HepG2 (cell line): Measurements from ENCODE around the gene GLO1. TPM values are rescaled to one million over a fixed set of nuclear protein-coding genes. Genes with fewer than 3 reads are reported as not detected.

ENCODE experiments used
- AGO2 ChIP-seq: fragments of 200-400 bp; formaldehyde crosslinking; optimal IDR thresholded peaks from 2 replicates; pipeline ENCODE3; 2017; ENCODE audit warnings: mild to moderate bottlenecking, low read depth, low read length, moderate library complexity
- ARNTL ChIP-seq: sonication (generic); formaldehyde crosslinking; IDR thresholded peaks from 2 replicates; pipeline ENCODE4 v1.4.0; 2020; ENCODE audit warnings: mild to moderate bottlenecking, missing genetic modification reagents
- ATRX ChIP-seq: sonication (generic); formaldehyde crosslinking; IDR thresholded peaks from 2 replicates; pipeline ENCODE4 v1.4.0; 2020; ENCODE audit warnings: missing genetic modification reagents, borderline replicate concordance
- BHLHE40 ChIP-seq: IDR thresholded peaks from 2 replicates; pipeline ENCODE4 v1.6.1; 2011; ENCODE audit warnings: low read length, improper control_type of control experiment
- DR1 ChIP-seq: sonication (generic); formaldehyde crosslinking; IDR thresholded peaks from 2 replicates; pipeline ENCODE4 v1.8.0; 2021; ENCODE audit warnings: mild to moderate bottlenecking, missing genetic modification reagents, inconsistent platforms
- DZIP1 ChIP-seq: sonication (generic); formaldehyde crosslinking; IDR thresholded peaks from 2 replicates; pipeline ENCODE4 v1.5.0; 2020; ENCODE audit warnings: mild to moderate bottlenecking, missing genetic modification reagents
- KAT2B ChIP-seq: fragments of 150-350 bp; IDR thresholded peaks from 2 replicates; pipeline ENCODE4 v1.6.1; 2014; ENCODE audit warnings: low read depth, low read length, borderline replicate concordance
- KLF6 ChIP-seq: IDR thresholded peaks from 2 replicates; pipeline ENCODE4 v1.8.0; 2016; ENCODE audit warnings: missing biosample characterization, missing genetic modification reagents
- NKX3-1 ChIP-seq: sonication (generic); formaldehyde crosslinking; IDR thresholded peaks from 2 replicates; pipeline ENCODE4 v1.5.0; 2020; ENCODE audit warnings: missing genetic modification reagents
- PHF21A ChIP-seq: sonication (generic); formaldehyde crosslinking; IDR thresholded peaks from 2 replicates; pipeline ENCODE4 v1.5.0; 2020; ENCODE audit warnings: mild to moderate bottlenecking, missing genetic modification reagents
- SAP130 ChIP-seq: IDR thresholded peaks from 2 replicates; pipeline ENCODE4 v1.6.1; 2016; ENCODE audit warnings: low read depth
- ZNF253 ChIP-seq: sonication (generic); formaldehyde crosslinking; IDR thresholded peaks from 2 replicates; pipeline ENCODE4 v1.8.0; 2022; ENCODE audit warnings: mild to moderate bottlenecking, missing genetic modification reagents, borderline replicate concordance
- ZNF260 ChIP-seq: sonication (generic); formaldehyde crosslinking; IDR thresholded peaks from 2 replicates; pipeline ENCODE4 v1.4.0; 2020; ENCODE audit warnings: missing genetic modification reagents, low read depth, mild to moderate bottlenecking, borderline replicate concordance
- ZNF878 ChIP-seq: sonication (generic); formaldehyde crosslinking; IDR thresholded peaks from 2 replicates; pipeline ENCODE4 v1.8.1; 2023; ENCODE audit warnings: mild to moderate bottlenecking, missing genetic modification reagents, moderate library complexity
- polyA plus RNA-seq, 8 experiments: library from polyadenylated mRNA; depleted of rRNA in 3 of 8; stranded (reverse) in 7 of 8; unstranded in 1 of 8; fragments of >200 nt; fragmentation: Illumina TruSeq in 4 of 8; extraction: Trizol in 4 of 8; gene quantifications; 2 replicates each; pipeline versions ENCODE4 v1.2.1 to v1.2.3, GENCODE V29; 2011 to 2016; ENCODE audit warnings: low read depth in 4 of 8, missing spikeins in 1 of 8, mixed read lengths in 1 of 8; ENCODE audit not compliant: insufficient read depth in 1 of 8
- total RNA-seq, 5 experiments: library from RNA; depleted of rRNA; stranded (reverse); fragments of >200 nt; fragmentation: Illumina TruSeq; extraction: Trizol; gene quantifications; 2 replicates each; pipeline ENCODE4 v1.2.3, GENCODE V29; 2016; ENCODE audit warnings: low read depth in 1 of 5
- TF ChIP-seq, protein P1 (sequence below): sonication (generic); formaldehyde crosslinking; IDR thresholded peaks from 2 replicates; pipeline ENCODE4 v1.4.0; 2020; ENCODE audit warnings: mild to moderate bottlenecking, missing genetic modification reagents
- TF ChIP-seq, protein P2 (sequence below): sonication (generic); formaldehyde crosslinking; IDR thresholded peaks from 2 replicates; pipeline ENCODE4 v1.4.0; 2020; ENCODE audit warnings: mild to moderate bottlenecking, missing genetic modification reagents

Gene GLO1
- total and polyA plus RNA-seq, 2 of the 13 experiments (the other 11 are each of a cell fraction or from before 2014, with no cell fraction given), result 77.1 to 177 TPM

DNA sequence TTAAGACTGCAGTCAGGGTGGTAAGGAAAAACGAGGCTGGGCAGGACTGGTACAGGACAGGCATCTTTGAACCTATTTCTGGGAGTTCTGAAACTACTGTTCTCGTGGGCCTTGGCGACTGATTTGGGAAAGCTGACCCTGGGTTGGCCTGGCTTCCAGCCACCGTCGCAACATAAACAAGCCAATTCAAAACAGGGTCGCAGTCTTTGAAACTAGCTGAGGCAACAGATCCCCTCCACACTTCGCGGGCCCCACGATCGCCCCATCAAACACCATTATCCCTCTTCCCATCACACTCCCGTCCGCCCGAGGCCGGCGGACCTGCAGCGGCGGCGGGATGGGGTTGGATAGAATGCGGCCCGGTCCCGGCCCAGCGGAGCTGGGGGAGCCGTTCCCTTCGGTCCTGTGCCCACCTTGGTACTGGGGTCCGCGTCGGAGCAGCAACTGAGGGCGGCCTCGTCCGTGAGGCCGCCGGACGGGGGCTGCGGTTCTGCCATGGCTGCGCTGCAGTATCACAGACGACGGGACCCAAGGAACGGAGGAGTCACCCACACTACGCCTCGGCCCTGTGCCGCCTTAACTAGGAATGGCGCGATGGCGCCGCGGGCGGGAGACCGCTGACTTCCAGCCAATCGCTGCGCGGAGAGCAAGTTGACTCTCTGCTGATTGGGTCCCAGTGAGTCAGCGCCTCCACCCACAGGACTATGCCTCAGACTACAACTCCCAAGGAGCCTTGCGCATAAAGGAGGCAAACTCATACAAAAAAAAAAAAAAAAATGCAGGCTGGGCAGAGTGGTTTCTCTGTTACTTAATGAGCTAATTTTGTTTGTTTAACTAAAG, at the start of gene GLO1 (continued):
- TF ChIP-seq, protein P1, sequence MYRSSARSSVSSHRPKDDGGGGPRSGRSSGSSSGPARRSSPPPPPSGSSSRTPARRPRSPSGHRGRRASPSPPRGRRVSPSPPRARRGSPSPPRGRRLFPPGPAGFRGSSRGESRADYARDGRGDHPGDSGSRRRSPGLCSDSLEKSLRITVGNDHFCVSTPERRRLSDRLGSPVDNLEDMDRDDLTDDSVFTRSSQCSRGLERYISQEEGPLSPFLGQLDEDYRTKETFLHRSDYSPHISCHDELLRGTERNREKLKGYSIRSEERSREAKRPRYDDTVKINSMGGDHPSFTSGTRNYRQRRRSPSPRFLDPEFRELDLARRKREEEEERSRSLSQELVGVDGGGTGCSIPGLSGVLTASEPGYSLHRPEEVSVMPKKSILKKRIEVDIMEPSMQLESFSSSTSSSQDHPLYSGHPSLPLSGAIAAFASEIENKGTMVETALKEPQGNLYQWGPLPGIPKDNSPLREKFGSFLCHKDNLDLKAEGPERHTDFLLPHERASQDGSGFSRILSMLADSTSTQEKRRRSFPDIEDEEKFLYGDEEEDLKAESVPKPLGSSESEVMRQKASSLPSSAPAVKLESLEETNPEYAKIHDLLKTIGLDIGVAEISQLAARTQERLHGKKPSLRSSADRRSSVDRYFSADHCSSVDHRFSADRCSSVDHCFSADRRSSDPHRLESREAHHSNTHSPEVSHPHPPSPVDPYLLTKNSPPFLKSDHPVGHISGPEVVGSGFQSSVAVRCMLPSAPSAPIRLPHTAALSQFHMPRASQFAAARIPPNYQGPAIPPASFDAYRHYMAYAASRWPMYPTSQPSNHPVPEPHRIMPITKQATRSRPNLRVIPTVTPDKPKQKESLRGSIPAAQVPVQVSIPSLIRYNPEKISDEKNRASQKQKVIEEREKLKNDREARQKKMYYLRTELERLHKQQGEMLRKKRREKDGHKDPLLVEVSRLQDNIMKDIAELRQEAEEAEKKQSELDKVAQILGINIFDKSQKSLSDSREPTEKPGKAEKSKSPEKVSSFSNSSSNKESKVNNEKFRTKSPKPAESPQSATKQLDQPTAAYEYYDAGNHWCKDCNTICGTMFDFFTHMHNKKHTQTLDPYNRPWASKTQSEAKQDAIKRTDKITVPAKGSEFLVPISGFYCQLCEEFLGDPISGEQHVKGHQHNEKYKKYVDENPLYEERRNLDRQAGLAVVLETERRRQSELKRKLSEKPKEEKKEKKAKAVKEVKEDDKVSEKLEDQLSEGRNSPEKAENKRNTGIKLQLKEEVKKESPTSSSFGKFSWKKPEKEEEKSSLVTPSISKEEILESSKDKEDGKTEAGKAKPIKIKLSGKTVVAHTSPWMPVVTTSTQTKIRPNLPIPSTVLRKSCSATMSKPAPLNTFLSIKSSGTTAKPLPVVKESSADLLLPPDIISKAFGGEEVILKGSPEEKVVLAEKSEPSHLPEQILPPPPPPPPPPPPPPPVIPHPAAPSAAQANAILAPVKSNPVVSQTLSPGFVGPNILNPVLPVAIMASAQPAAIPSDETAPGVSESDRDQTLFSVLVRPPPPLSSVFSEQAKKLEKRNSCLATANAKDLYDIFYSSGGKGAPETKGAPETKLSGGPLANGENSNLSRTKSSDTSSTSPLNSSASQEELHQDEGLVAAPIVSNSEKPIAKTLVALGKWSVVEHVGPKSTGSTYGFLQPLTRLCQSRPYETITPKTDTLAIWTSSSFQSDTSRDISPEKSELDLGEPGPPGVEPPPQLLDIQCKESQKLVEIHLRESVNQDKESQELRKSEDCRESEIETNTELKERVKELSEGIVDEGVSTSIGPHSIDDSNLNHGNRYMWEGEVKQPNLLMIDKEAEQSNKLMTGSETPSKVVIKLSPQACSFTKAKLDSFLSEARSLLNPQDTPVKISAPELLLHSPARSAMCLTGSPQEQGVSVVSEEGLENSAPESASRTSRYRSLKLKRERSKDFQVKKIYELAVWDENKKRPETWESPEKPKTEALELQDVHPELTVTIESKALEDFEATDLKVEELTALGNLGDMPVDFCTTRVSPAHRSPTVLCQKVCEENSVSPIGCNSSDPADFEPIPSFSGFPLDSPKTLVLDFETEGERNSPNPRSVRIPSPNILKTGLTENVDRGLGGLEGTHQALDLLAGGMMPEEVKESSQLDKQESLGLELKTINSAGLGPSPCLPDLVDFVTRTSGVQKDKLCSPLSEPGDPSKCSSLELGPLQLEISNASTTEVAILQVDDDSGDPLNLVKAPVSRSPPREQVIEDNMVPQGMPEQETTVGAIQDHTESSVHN (CRISPR knock-in tag), result no peak
- TF ChIP-seq ARNTL (CRISPR knock-in tag) (no peak), KAT2B (no peak), PHF21A (CRISPR knock-in tag) (peak; percentile 40; the same call in 1 of the 2 replicates), KLF6 (CRISPR knock-in tag) (peak; percentile 78; the same call in 1 of the 2 replicates), DR1 (CRISPR knock-in tag) (peak; percentile 80; the same call in 1 of the 2 replicates), AGO2 (peak; percentile 87), ZNF878 (CRISPR knock-in tag) (no peak), BHLHE40 (no peak), ZNF260 (no peak), ZNF253 (no peak), SAP130 (CRISPR knock-in tag) (peak; percentile 86), ATRX (no peak), NKX3-1 (CRISPR knock-in tag) (peak; percentile 22; the same call in 1 of the 2 replicates), DZIP1 (peak; percentile 96)
- TF ChIP-seq, protein P2, sequence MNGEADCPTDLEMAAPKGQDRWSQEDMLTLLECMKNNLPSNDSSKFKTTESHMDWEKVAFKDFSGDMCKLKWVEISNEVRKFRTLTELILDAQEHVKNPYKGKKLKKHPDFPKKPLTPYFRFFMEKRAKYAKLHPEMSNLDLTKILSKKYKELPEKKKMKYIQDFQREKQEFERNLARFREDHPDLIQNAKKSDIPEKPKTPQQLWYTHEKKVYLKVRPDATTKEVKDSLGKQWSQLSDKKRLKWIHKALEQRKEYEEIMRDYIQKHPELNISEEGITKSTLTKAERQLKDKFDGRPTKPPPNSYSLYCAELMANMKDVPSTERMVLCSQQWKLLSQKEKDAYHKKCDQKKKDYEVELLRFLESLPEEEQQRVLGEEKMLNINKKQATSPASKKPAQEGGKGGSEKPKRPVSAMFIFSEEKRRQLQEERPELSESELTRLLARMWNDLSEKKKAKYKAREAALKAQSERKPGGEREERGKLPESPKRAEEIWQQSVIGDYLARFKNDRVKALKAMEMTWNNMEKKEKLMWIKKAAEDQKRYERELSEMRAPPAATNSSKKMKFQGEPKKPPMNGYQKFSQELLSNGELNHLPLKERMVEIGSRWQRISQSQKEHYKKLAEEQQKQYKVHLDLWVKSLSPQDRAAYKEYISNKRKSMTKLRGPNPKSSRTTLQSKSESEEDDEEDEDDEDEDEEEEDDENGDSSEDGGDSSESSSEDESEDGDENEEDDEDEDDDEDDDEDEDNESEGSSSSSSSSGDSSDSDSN (CRISPR knock-in tag), result peak; percentile 96
